G401 (cell line): ENCODE measurements around the gene HUWE1. TPM values are rescaled to one million over a fixed set of nuclear protein-coding genes. Genes with fewer than 3 reads are reported as not detected.
A peak's percentile ranks its signal among the peaks of the same experiment; 100 is the strongest.

Experiments used
- DNase-seq: peaks from one replicate; pipeline ENCODE4 v3.0.0-alpha.2; 2015; ENCODE audit warnings: low spot score
- in situ Hi-C: cut with HindIII; loops from 2 replicates; pipeline ENCODE4 v1.10.0; 2016; ENCODE audit warnings: low sequenced_read_pairs, mixed read lengths
- total RNA-seq: library from RNA; depleted of rRNA; stranded (reverse); fragments of >200 nt; shearing (Covaris generic); gene quantifications from 2 replicates; pipeline ENCODE4 v1.2.3, GENCODE V29; 2014

Gene HUWE1
- total RNA-seq, 1 experiment from 2014 or later, result 42.1 TPM

GRCh38 chrX:53695946-53696549, 9.5 kb upstream of the HUWE1 start:
- in situ Hi-C loops, result no loop called here
- DNase-seq, result peak; percentile 73

GRCh38 chrX:53694642-53695041, 8.1 kb upstream of the HUWE1 start:
- in situ Hi-C loops, result no loop called here
- no peak for DNase-seq

- in situ Hi-C loops, result no loop called here
- no peak for DNase-seq
Observed at GRCh38 chrX:53688300-53688699, 1.8 kb upstream of the HUWE1 start.

GRCh38 chrX:53685711-53686110, 808 bp downstream of the HUWE1 start:
- peak; percentile 4 for DNase-seq
- in situ Hi-C loops, result no loop called here

- no peak for DNase-seq
- in situ Hi-C loops, result no loop called here
Observed at GRCh38 chrX:53684415-53685192, 1.9 kb downstream of the HUWE1 start.

- DNase-seq, result peak; percentile 98
- in situ Hi-C loops, result no loop called here
Observed at GRCh38 chrX:53683556-53684414, 2.7 kb downstream of the HUWE1 start.

- peak; percentile 36 for DNase-seq
- in situ Hi-C loops, result no loop called here
Observed at GRCh38 chrX:53682885-53683555, 3.5 kb downstream of the HUWE1 start.

GRCh38 chrX:53681661-53682060, 4.9 kb downstream of the HUWE1 start:
- no peak for DNase-seq
- in situ Hi-C loops, result no loop called here

GRCh38 chrX:53678667-53679066, 7.9 kb downstream of the HUWE1 start:
- DNase-seq, result no peak
- in situ Hi-C loops, result no loop called here

- no peak for DNase-seq
- in situ Hi-C loops, result no loop called here
Observed at GRCh38 chrX:53677286-53677685, 9.2 kb downstream of the HUWE1 start.

- no peak for DNase-seq
- in situ Hi-C loops, result no loop called here
Observed at GRCh38 chrX:53674581-53674980, 11.9 kb downstream of the HUWE1 start.

GRCh38 chrX:53669258-53669657, 17.3 kb downstream of the HUWE1 start:
- no peak for DNase-seq
- in situ Hi-C loops, result no loop called here

- DNase-seq, result no peak
- in situ Hi-C loops, result no loop called here
Observed at GRCh38 chrX:53666171-53666570, 20.3 kb downstream of the HUWE1 start.

- in situ Hi-C loops, result no loop called here
- DNase-seq, result peak; percentile 38
Observed at GRCh38 chrX:53660004-53660403, 26.5 kb downstream of the HUWE1 start.

- in situ Hi-C loops, result no loop called here
- DNase-seq, result no peak
Observed at GRCh38 chrX:53659039-53659438, 27.5 kb downstream of the HUWE1 start.

- in situ Hi-C loops, result no loop called here
- no peak for DNase-seq
Observed at GRCh38 chrX:53656845-53657244, 29.7 kb downstream of the HUWE1 start.

- in situ Hi-C loops, result no loop called here
- DNase-seq, result no peak
Observed at GRCh38 chrX:53654376-53654775, 32.1 kb downstream of the HUWE1 start.

GRCh38 chrX:53644751-53645150, 41.8 kb downstream of the HUWE1 start:
- no peak for DNase-seq
- in situ Hi-C loops, result no loop called here

GRCh38 chrX:53642337-53642736, 44.2 kb downstream of the HUWE1 start:
- no peak for DNase-seq
- in situ Hi-C loops, result no loop called here

- in situ Hi-C loops, result no loop called here
- no peak for DNase-seq
Observed at GRCh38 chrX:53639257-53639656, 47.3 kb downstream of the HUWE1 start.
